NOMO-1 treated with DMSO at 0.1 percent for 48 hours (cell line): ENCODE data around the gene THSD7A.

ENCODE experiments used
- DNase-seq: peaks from one replicate; lab custom pipeline; 2025; ENCODE audit not compliant: unreplicated experiment; lab: John Stamatoyannopoulos, UW

THSD7A gene

GRCh38 chr7:11707606-11708193 is 124.3 kb downstream of the THSD7A start:
- DNase-seq = no peak

DNA sequence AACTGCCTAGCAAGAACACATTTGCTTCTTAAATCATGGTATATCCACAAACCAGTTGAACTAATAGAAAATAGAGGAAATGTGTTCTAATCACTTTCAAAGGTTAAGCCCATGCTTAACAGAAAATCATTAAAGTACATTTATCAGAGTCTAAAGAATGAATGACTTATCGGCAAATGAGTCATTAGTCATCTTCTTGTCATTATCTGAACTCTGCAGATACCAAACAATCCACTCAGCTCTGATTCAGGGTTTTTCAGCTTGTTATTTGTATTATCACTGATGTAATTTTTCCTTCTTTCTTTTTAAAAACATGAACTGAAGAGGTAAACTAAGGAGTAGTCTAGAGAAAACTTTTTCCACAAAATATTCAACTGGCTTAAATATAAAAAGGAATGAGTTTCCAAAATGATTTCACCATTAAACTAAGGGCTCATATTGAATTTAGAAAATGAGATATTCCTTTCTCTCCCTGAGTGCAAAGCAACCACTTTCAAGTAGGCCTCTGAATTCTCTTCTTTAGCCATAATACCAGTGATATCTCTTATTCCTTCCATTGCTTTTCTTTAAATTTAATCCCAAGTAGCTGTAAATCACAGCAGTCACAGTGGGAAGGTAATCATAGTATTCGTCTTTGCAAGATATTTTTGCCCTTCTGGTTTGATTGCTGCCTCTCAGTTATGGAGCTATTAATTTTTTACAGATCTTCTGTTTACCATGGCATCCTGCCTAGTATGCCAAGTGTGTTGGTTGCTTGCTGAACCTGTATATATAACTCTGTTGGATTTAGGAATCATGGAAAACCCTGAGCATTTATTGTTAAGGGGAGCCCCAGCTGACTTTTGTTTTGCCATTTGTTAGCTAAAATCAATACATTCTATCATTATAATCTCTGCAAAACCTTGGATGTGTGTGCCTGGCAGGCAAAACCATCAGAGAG is 125.1 kb downstream of the THSD7A start:
- DNase-seq = no peak

DNA sequence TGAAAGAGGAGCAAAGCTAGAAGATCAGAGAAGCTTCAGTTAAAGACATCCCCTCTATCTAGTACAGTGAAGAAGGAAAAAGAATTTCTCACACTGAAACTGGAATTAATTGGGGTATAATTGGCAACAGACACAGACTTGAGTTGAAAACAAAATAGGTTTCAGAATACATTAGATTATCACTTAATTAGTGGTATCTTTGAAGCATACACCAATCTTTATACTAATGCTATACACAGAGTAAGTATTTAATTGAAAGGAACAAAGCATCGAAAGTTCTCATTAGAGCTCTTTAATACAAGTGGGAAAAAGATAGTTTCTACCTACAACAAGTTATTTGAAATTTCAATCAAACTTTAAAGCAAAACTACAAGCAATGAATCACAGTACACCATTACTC is 128.2 kb downstream of the THSD7A start:
- DNase-seq = no peak

GRCh38 chr7:11702938-11703337 is 129.1 kb downstream of the THSD7A start:
- peak; percentile 4 for DNase-seq

DNA sequence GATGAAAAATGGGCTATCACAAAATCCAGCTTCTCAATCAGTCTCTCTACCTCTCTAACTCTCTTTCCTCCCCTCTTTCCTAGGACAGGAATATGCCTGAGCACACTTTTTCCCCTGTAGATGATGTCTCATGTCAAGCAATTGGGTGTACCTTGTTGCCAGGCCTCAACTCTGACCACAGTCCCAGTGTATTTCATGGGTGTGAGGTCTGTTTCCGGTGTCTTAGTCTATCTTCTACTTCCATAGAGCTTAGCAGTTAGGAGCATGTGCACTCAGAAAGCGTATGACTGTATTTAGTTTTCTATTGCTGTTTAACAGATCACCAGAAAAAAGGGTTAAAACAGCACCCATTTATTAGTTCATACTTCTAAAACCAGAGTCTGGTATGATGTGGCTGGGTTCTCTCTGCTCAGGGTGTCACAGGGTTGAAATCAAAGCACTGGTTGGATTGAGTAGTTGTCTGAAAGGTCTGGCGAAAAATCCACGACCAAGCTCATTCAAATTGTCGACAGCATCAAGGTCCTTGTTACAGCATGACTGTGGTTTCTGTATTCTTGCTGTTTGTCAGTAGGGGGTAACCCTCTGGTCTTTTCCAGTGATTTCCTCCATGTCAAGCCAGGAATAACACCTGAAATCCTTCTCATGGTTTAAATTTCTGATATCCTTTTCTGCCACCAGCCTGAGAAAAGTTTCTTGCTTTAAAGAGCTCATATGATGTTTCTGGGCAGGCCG is 130.0 kb downstream of the THSD7A start:
- DNase-seq = no peak

GRCh38 chr7:11699666-11700065 is 132.3 kb downstream of the THSD7A start:
- DNase-seq = no peak

- DNase-seq = no peak
Observed at GRCh38 chr7:11698384-11698871, 133.6 kb downstream of the THSD7A start.

GRCh38 chr7:11690395-11690794 is 141.6 kb downstream of the THSD7A start:
- no peak for DNase-seq

- peak; percentile 83 for DNase-seq
Observed at GRCh38 chr7:11689096-11689495, 142.9 kb downstream of the THSD7A start.

DNA sequence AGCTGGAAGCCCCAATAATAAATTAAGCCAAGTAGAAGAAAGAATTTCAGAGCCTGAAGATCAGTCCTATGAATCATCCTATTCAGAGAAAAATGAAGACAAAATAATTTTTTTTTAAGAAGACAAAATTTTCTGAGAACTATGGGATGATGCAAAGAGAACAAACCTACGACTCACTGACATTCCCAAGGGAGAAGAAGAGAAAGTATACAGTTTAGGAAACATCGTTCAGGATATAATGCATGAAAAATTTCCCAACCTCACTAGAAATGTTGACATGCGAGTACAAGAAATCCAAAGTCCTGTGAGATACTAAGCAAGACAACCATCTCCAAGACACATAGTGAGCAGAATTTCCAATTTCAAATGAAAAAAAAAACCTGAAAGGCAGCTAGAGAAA is 150.5 kb downstream of the THSD7A start:
- no peak for DNase-seq

GRCh38 chr7:11675163-11675562 is 156.8 kb downstream of the THSD7A start:
- DNase-seq = no peak

GRCh38 chr7:11668727-11669126 is 163.3 kb downstream of the THSD7A start:
- DNase-seq = no peak

- DNase-seq = no peak
Observed at GRCh38 chr7:11667810-11668185, 164.2 kb downstream of the THSD7A start.

DNA sequence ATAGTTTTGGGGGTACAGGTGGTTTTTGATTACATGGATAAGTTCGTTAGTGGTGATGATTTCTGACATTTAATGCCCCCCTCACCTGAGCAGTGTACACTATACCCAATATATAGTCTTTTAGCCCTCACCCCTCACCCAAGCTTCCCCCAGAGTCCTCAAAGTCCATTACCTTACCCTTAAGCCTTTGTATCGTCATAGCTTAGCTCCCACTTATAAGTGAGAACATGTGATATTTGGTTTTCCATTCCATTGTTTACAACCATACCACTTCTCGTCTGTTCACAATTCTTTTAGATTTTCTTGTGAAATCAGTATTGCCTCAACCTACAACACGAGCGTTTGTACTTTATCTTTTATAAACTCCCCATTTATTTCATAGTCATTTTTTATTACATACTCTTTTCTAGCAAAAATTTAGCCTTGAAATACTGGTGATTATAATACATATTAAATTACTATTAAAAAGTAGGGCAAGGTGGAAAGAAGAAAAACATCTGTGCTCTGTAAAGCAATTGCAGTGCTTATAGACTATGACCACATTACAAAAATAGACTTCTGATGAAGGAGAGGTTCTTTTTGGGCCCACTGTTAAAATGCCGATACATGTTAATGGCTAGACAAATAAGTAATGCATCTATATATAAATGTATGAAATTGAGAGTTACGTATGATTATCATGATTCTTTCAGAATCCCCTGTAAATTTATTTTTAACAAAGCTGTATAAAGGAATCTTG is 164.8 kb downstream of the THSD7A start:
- no peak for DNase-seq

DNA sequence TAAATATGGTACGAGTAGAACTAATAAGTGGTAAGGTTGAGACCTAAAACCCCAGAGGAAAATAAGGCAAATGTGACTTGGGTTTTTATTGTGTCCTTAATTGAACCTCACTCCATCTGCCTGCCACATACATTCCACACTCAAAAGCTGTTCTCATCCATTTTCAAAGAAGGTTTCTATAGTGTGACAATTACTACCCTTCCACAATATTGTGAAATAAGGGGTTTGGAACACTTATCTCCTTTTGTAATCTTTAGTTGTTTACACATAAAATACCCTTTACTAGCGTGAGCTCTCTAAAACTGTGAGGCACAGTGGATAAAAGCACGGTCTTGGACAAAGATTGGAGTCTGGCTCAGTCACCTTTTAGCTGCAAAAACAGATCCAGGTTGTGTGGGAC is 166.6 kb downstream of the THSD7A start:
- DNase-seq = no peak

- no peak for DNase-seq
Observed at GRCh38 chr7:11655642-11656041, 176.4 kb downstream of the THSD7A start.

- DNase-seq = no peak
Observed at GRCh38 chr7:11655163-11655562, 176.8 kb downstream of the THSD7A start.

- no peak for DNase-seq
Observed at GRCh38 chr7:11650500-11650899, 181.5 kb downstream of the THSD7A start.

GRCh38 chr7:11650030-11650429 is 182.0 kb downstream of the THSD7A start:
- no peak for DNase-seq

GRCh38 chr7:11648980-11649379 is 183.0 kb downstream of the THSD7A start:
- no peak for DNase-seq

DNA sequence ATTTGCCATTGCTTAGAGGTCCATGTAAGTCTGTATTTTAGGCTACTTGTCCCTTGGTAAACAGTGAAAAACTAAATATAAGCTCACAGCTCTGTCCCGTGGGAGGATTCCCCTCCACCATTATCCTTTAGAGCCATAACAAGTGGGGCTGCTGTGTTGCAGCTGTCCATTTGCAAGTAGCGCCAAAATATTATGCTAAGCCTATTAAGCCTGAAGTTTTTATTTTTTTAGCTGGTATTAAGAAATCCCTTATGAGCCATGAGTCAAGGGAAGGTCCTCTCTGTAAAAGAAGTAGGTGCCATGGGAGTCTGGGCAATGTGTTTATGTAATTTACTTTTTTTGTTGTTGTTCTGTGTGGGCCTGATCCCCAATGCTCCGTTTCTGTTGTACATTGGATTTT is 183.9 kb downstream of the THSD7A start:
- no peak for DNase-seq
